ENCODE measurements around the gene ONECUT3.

Gene ONECUT3

DNA sequence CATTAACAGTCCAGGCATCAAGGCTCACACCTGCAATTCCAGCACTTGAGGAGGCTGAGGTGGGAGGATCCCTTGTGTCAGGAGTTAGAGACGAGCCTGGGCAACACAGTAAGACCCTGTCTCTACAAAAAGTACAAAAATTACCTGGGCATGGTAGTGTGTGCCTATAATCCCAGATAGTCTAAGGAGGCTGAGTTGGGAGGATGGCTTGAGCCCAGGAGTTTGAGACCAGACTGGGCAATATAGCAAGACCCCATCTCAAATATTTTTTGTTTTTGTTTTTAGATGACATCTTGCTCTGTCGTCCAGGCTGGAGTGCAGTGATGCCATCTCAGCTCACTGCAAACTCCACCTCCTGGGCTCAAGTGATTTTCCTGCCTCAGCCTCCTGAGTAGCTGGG, 40.1 kb upstream of the ONECUT3 start:
- no peak overlapping the region for H2AFZ ChIP-seq (ENCODE audit: low read depth, low read length)
- TF ChIP-seq EZH2phosphoT487 (IDR thresholded peaks at IDR 0.05; ENCODE audit: low read depth) = no peak
- TF ChIP-seq, protein P1, sequence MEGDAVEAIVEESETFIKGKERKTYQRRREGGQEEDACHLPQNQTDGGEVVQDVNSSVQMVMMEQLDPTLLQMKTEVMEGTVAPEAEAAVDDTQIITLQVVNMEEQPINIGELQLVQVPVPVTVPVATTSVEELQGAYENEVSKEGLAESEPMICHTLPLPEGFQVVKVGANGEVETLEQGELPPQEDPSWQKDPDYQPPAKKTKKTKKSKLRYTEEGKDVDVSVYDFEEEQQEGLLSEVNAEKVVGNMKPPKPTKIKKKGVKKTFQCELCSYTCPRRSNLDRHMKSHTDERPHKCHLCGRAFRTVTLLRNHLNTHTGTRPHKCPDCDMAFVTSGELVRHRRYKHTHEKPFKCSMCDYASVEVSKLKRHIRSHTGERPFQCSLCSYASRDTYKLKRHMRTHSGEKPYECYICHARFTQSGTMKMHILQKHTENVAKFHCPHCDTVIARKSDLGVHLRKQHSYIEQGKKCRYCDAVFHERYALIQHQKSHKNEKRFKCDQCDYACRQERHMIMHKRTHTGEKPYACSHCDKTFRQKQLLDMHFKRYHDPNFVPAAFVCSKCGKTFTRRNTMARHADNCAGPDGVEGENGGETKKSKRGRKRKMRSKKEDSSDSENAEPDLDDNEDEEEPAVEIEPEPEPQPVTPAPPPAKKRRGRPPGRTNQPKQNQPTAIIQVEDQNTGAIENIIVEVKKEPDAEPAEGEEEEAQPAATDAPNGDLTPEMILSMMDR (IDR thresholded peaks at IDR 0.05; ENCODE audit: low read depth, low read length) = no peak
- H4K20me1 ChIP-seq (ENCODE audit: insufficient read depth, low read length) = no peaks in the 10 kb centered on the region
- no peaks in the 10 kb centered on the region for H3K27me3 ChIP-seq (ENCODE audit: low read depth, low read length)
- H3K4me3 ChIP-seq (ENCODE audit: low read length) = no peak overlapping the region
- H3K4me2 ChIP-seq (ENCODE audit: low read length) = no peak overlapping the region
- H3K9me3 ChIP-seq (ENCODE audit: insufficient read depth, low read length) = no peaks in the 10 kb centered on the region
- no peaks in the 10 kb centered on the region for H3K4me1 ChIP-seq (ENCODE audit: low read length)
- H3K27ac ChIP-seq (ENCODE audit: low read length) = no peak overlapping the region
- no peak overlapping the region for H3K9ac ChIP-seq (ENCODE audit: low read length)
- H3K79me2 ChIP-seq (ENCODE audit: low read length) = no peaks in the 10 kb centered on the region
- H3K36me3 ChIP-seq (replicated peaks; ENCODE audit: low read depth, low read length) = no peaks in the 10 kb centered on the region

GRCh38 chr19:1715540-1715939, 37.8 kb upstream of the ONECUT3 start:
- Histone ChIP-seq H3K4me2 (ENCODE audit: low read length) (no peak overlapping the region), H3K4me3 (ENCODE audit: low read length) (no peak overlapping the region), H3K27ac (ENCODE audit: low read length) (no peak overlapping the region), H3K36me3 (replicated peaks; ENCODE audit: low read depth, low read length) (no peaks in the 10 kb centered on the region), H3K4me1 (ENCODE audit: low read length) (no peaks in the 10 kb centered on the region), H3K79me2 (ENCODE audit: low read length) (no peaks in the 10 kb centered on the region), H4K20me1 (ENCODE audit: insufficient read depth, low read length) (no peaks in the 10 kb centered on the region), H3K9ac (ENCODE audit: low read length) (no peak overlapping the region), H3K9me3 (ENCODE audit: insufficient read depth, low read length) (no peaks in the 10 kb centered on the region), H3K27me3 (ENCODE audit: low read depth, low read length) (no peaks in the 10 kb centered on the region), H2AFZ (ENCODE audit: low read depth, low read length) (no peak overlapping the region)
- no peak for TF ChIP-seq EZH2phosphoT487 (IDR thresholded peaks at IDR 0.05; ENCODE audit: low read depth)
- TF ChIP-seq, protein P1 (IDR thresholded peaks at IDR 0.05; ENCODE audit: low read depth, low read length) = no peak

- H3K79me2 ChIP-seq (ENCODE audit: low read length) = no peaks in the 10 kb centered on the region
- no peak overlapping the region for H3K27ac ChIP-seq (ENCODE audit: low read length)
- H3K4me3 ChIP-seq (ENCODE audit: low read length) = no peak overlapping the region
- H3K9me3 ChIP-seq (ENCODE audit: insufficient read depth, low read length) = no peaks in the 10 kb centered on the region
- H4K20me1 ChIP-seq (ENCODE audit: insufficient read depth, low read length) = no peaks in the 10 kb centered on the region
- no peaks in the 10 kb centered on the region for H3K27me3 ChIP-seq (ENCODE audit: low read depth, low read length)
- H3K36me3 ChIP-seq (replicated peaks; ENCODE audit: low read depth, low read length) = no peaks in the 10 kb centered on the region
- H3K4me2 ChIP-seq (ENCODE audit: low read length) = no peak overlapping the region
- TF ChIP-seq, protein P1 (IDR thresholded peaks at IDR 0.05; ENCODE audit: low read depth, low read length) = no peak
- no peak for TF ChIP-seq EZH2phosphoT487 (IDR thresholded peaks at IDR 0.05; ENCODE audit: low read depth)
- H3K9ac ChIP-seq (ENCODE audit: low read length) = no peak overlapping the region
- H2AFZ ChIP-seq (ENCODE audit: low read depth, low read length) = no peak overlapping the region
- H3K4me1 ChIP-seq (ENCODE audit: low read length) = no peaks in the 10 kb centered on the region
Measured at GRCh38 chr19:1717200-1717969, 35.9 kb upstream of the ONECUT3 start.

DNA sequence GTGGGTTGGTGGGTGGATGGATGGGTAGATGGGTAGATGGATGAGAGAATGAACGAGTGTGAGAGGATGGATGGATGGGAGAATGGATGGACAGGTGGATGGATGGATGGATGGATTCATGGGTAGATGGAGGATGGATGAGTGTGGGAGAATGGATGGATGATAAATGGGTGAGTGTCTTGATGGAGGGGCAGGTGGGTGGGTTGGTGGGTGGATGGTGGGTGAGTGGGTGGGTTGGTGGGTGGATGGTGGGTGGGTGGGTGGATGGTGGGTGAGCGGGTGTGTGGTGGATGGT, 35.4 kb upstream of the ONECUT3 start:
- Histone ChIP-seq H3K27me3 (ENCODE audit: low read depth, low read length) (no peaks in the 10 kb centered on the region), H3K4me2 (ENCODE audit: low read length) (no peak overlapping the region)
- TF ChIP-seq EZH2phosphoT487 (IDR thresholded peaks at IDR 0.05; ENCODE audit: low read depth) = no peak
- TF ChIP-seq, protein P1 (IDR thresholded peaks at IDR 0.05; ENCODE audit: low read depth, low read length) = no peak

More for the DNA sequence above, 35.4 kb upstream of the ONECUT3 start:
- no peak overlapping the region for H3K9ac ChIP-seq (ENCODE audit: low read length)
- H3K4me3 ChIP-seq (ENCODE audit: low read length) = no peak overlapping the region
- H4K20me1 ChIP-seq (ENCODE audit: insufficient read depth, low read length) = no peaks in the 10 kb centered on the region
- no peaks in the 10 kb centered on the region for H3K36me3 ChIP-seq (replicated peaks; ENCODE audit: low read depth, low read length)
- H3K9me3 ChIP-seq (ENCODE audit: insufficient read depth, low read length) = no peaks in the 10 kb centered on the region
- no peak overlapping the region for H2AFZ ChIP-seq (ENCODE audit: low read depth, low read length)
- H3K27ac ChIP-seq (ENCODE audit: low read length) = no peak overlapping the region
- H3K79me2 ChIP-seq (ENCODE audit: low read length) = no peaks in the 10 kb centered on the region
- no peaks in the 10 kb centered on the region for H3K4me1 ChIP-seq (ENCODE audit: low read length)
